PC-9 (cell line): ENCODE results near the gene TBC1D5.

Experiments used
- CTCF ChIP-seq: fragments of 200-600 bp; sonication (generic); conservative IDR thresholded peaks from 2 replicates; pipeline ENCODE4 v1.6.1; 2017; ENCODE audit warnings: mixed run types, antibody characterized with exemption, mild to moderate bottlenecking, moderate library complexity
- EZH2 ChIP-seq: fragments of 200-600 bp; sonication (generic); IDR thresholded peaks from 2 replicates; pipeline ENCODE4 v1.8.0; 2017; ENCODE audit warnings: antibody characterized with exemption, low read depth

- TF ChIP-seq CTCF (no peak), EZH2 (no peak)
Observed at GRCh38 chr3:17581421-17582080, 160.9 kb downstream of the TBC1D5 start.
